ENCODE results near the gene C1QTNF1.
"Not testable (repeated sequence)": the region's sequence is repeated elsewhere in the genome, so short reads cannot be mapped to it uniquely, and the experiment has no call there.

Gene C1QTNF1

GRCh38 chr17:79062691-79063090 is 38.7 kb downstream of the C1QTNF1 start:
- DNase-seq = no peak

- no peak for DNase-seq
Observed at GRCh38 chr17:79064026-79064425, 40.1 kb downstream of the C1QTNF1 start.

GRCh38 chr17:79065105-79065670 is 41.2 kb downstream of the C1QTNF1 start:
- DNase-seq = peak; percentile 52 to 55

- no peak for DNase-seq
Observed at GRCh38 chr17:79066963-79067362, 43.0 kb downstream of the C1QTNF1 start.

GRCh38 chr17:79070266-79070880 is 46.4 kb downstream of the C1QTNF1 start:
- no peak for DNase-seq

GRCh38 chr17:79071161-79071740 is 47.3 kb downstream of the C1QTNF1 start:
- no peak for DNase-seq

GRCh38 chr17:79072544-79072943 is 48.6 kb downstream of the C1QTNF1 start:
- no peak for DNase-seq

GRCh38 chr17:79073016-79073705 is 49.2 kb downstream of the C1QTNF1 start:
- DNase-seq = no peak

- no peak for DNase-seq
Observed at GRCh38 chr17:79073706-79074088, 49.7 kb downstream of the C1QTNF1 start.

- not testable (repeated sequence) for DNase-seq
Observed at GRCh38 chr17:79074121-79074648, 50.2 kb downstream of the C1QTNF1 start.

- peak; percentile 96 to 97 for DNase-seq
Observed at GRCh38 chr17:79074649-79075445, 50.9 kb downstream of the C1QTNF1 start, which contains the start of gene ENGASE. TSS of gene ENGASE (plus strand) at chr17:79074824. CDS start at chr17:79074945, 121 bp downstream.

GRCh38 chr17:79075446-79075750 is 51.4 kb downstream of the C1QTNF1 start:
- DNase-seq = peak; percentile 44 to 54

GRCh38 chr17:79075861-79076406 is 52.0 kb downstream of the C1QTNF1 start:
- DNase-seq = no peak

GRCh38 chr17:79077587-79077986 is 53.6 kb downstream of the C1QTNF1 start:
- DNase-seq = no peak

GRCh38 chr17:79078476-79079190 is 54.7 kb downstream of the C1QTNF1 start:
- no peak for DNase-seq

- no peak for DNase-seq
Observed at GRCh38 chr17:79079421-79080200, 55.6 kb downstream of the C1QTNF1 start.

- DNase-seq = no peak
Observed at GRCh38 chr17:79080349-79080748, 56.4 kb downstream of the C1QTNF1 start.

GRCh38 chr17:79080761-79081290 is 56.9 kb downstream of the C1QTNF1 start:
- DNase-seq = no peak

- DNase-seq = no peak
Observed at GRCh38 chr17:79081571-79082276, 57.8 kb downstream of the C1QTNF1 start.

Data from Kasumi-1 (cell line).